ENCODE data around the gene CRYBB3.

Gene CRYBB3

DNA sequence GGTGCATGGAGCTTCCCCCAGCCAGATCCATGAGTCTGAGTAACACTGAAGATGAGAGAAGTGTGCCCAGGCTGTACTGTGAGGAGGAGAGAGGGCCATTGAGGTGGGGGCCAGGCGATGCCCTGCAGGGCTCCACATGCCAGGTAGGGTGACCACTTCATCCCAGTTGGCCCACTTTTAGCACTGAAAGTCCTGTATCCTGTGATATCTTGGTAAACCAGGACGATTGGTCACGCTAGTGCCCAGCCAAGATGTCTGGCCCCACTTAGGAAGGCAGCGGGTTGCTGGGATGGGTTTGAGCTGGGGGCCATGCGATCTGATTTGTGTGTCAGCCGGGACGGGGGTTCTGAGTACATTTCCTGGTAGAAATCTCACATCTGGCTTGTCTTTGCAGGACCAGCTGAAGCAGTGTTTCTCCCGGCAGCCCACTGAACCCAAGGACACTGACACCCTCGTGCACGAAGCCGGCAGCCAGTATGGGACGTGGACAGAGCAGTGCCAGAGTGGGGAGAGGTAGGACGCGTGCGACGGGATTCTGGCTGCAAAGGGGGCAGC lies 29.2 kb upstream of the CRYBB3 start:
- TF ChIP-seq, protein P1, sequence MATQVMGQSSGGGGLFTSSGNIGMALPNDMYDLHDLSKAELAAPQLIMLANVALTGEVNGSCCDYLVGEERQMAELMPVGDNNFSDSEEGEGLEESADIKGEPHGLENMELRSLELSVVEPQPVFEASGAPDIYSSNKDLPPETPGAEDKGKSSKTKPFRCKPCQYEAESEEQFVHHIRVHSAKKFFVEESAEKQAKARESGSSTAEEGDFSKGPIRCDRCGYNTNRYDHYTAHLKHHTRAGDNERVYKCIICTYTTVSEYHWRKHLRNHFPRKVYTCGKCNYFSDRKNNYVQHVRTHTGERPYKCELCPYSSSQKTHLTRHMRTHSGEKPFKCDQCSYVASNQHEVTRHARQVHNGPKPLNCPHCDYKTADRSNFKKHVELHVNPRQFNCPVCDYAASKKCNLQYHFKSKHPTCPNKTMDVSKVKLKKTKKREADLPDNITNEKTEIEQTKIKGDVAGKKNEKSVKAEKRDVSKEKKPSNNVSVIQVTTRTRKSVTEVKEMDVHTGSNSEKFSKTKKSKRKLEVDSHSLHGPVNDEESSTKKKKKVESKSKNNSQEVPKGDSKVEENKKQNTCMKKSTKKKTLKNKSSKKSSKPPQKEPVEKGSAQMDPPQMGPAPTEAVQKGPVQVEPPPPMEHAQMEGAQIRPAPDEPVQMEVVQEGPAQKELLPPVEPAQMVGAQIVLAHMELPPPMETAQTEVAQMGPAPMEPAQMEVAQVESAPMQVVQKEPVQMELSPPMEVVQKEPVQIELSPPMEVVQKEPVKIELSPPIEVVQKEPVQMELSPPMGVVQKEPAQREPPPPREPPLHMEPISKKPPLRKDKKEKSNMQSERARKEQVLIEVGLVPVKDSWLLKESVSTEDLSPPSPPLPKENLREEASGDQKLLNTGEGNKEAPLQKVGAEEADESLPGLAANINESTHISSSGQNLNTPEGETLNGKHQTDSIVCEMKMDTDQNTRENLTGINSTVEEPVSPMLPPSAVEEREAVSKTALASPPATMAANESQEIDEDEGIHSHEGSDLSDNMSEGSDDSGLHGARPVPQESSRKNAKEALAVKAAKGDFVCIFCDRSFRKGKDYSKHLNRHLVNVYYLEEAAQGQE (IDR thresholded peaks at IDR 0.05; ENCODE audit: low read depth), result no peak
- TF ChIP-seq EP300 (IDR thresholded peaks at IDR 0.05; ENCODE audit: borderline replicate concordance), result no peak
- TF ChIP-seq, protein P2, sequence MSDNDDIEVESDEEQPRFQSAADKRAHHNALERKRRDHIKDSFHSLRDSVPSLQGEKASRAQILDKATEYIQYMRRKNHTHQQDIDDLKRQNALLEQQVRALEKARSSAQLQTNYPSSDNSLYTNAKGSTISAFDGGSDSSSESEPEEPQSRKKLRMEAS (IDR thresholded peaks at IDR 0.05), result no peak
- TF ChIP-seq, protein P3, sequence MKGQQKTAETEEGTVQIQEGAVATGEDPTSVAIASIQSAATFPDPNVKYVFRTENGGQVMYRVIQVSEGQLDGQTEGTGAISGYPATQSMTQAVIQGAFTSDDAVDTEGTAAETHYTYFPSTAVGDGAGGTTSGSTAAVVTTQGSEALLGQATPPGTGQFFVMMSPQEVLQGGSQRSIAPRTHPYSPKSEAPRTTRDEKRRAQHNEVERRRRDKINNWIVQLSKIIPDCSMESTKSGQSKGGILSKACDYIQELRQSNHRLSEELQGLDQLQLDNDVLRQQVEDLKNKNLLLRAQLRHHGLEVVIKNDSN (IDR thresholded peaks at IDR 0.05), result no peak
- TF ChIP-seq ZBTB7A (IDR thresholded peaks at IDR 0.05; ENCODE audit: low read depth), result no peak
- TF ChIP-seq RAD21 (IDR thresholded peaks at IDR 0.05; ENCODE audit: low read depth), result no peak
- no peak for TF ChIP-seq EGR1 (IDR thresholded peaks at IDR 0.05)
- TF ChIP-seq TAF1 (IDR thresholded peaks at IDR 0.05; ENCODE audit: low read depth), result no peak
- no peak for TF ChIP-seq TEAD4 (IDR thresholded peaks at IDR 0.05)
- no peak for TF ChIP-seq YY1 (IDR thresholded peaks at IDR 0.05; ENCODE audit: low read depth)
- TF ChIP-seq NFIC (IDR thresholded peaks at IDR 0.05), result no peak
- no peak for TF ChIP-seq FOXM1 (IDR thresholded peaks at IDR 0.05; ENCODE audit: borderline replicate concordance, low read depth)
- no peak for TF ChIP-seq TCF12 (IDR thresholded peaks at IDR 0.05; ENCODE audit: low read depth)
- TF ChIP-seq CREB1 (IDR thresholded peaks at IDR 0.05; ENCODE audit: low read depth), result no peak
- no peak for TF ChIP-seq CEBPB (IDR thresholded peaks at IDR 0.05)

DNA sequence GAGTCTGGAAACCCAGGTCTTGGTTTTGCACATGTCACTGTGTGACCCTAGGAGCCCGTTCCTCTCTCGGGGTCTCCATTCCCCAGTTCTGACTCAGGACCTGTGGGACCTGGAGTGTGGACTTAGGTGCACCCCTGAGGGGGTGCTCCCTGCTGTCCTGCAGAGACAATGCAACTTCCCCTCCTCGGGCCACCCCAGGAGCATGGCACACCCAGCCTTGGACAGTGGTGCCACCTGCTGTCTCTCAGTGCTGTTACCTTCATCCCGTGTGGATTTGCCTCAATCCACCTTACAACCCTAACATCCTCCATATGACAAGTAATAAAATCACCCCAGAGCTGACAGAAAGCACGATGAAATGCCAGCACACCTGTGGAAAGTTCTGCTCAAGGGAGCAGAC lies 27.5 kb upstream of the CRYBB3 start:
- no peak for TF ChIP-seq FOXM1 (IDR thresholded peaks at IDR 0.05; ENCODE audit: borderline replicate concordance, low read depth)
- TF ChIP-seq RAD21 (IDR thresholded peaks at IDR 0.05; ENCODE audit: low read depth), result peak; percentile 79

DNA sequence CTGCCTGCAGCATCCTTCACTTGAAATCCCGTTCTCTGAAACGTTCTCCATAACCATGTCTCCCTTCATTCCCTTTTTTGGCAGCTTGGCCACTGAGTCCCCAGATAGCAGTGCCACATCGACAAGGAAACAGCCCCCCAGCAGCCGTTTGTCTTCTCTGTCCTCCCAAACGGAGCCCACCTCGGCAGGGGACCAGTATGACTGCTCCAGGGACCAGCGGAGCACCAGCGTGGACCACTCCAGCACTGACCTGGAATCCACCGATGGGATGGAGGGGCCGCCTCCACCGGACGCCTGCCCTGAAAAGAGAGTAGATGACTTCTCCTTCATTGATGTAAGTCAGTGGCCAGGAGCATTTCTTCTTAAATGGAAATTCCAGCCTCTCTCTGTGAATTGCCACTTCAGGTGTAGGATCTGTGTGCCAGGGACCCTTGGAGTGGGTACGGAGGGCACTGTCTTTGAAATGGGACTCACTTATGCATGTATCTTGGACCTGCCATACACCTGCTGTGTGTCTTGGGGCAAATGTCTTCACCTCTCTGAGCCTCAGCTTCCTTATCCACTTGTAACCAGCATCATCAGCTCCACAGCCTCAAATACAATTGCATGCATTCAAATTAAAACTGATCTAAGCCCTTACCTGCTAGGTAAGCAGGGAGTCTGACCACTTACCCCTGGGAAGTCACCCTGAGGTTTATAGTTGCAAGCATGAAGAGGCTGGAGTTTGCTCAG lies 25.3 kb upstream of the CRYBB3 start:
- TF ChIP-seq EGR1 (IDR thresholded peaks at IDR 0.05) (no peak), TCF12 (IDR thresholded peaks at IDR 0.05; ENCODE audit: low read depth) (no peak), TAF1 (IDR thresholded peaks at IDR 0.05; ENCODE audit: low read depth) (no peak), CREB1 (IDR thresholded peaks at IDR 0.05; ENCODE audit: low read depth) (no peak), YY1 (IDR thresholded peaks at IDR 0.05; ENCODE audit: low read depth) (no peak)
- TF ChIP-seq, protein P1 (IDR thresholded peaks at IDR 0.05; ENCODE audit: low read depth), result no peak
- TF ChIP-seq, protein P3 (IDR thresholded peaks at IDR 0.05), result no peak

DNA sequence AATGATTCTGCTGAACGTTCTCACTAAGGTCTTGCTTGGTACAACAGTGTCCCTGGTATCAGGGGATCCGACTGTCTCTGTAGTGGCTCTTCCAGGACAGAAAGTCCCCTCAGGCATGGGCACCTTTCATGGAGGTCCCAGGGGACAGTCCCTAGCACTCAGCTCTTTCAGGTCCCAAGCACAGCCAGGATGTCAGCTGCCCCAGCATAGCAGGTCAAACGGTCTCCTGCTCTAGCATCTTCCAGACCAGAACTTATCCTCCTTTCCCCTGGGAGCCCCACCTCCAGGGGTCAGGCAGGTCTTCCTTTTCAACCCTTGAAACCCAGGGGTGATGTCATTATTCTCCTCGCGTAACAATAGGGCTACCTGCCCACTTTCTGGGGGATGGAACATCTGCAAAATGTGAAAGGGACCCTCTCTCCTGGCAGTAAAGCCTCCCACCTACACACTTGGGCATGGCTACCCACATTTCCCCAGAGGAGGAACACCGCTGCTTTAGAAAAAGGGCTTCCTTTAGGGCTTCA lies 24.7 kb upstream of the CRYBB3 start:
- TF ChIP-seq, protein P1 (IDR thresholded peaks at IDR 0.05; ENCODE audit: low read depth), result no peak
- TF ChIP-seq YY1 (IDR thresholded peaks at IDR 0.05; ENCODE audit: low read depth), result no peak
- TF ChIP-seq ZBTB7A (IDR thresholded peaks at IDR 0.05; ENCODE audit: low read depth), result no peak

DNA sequence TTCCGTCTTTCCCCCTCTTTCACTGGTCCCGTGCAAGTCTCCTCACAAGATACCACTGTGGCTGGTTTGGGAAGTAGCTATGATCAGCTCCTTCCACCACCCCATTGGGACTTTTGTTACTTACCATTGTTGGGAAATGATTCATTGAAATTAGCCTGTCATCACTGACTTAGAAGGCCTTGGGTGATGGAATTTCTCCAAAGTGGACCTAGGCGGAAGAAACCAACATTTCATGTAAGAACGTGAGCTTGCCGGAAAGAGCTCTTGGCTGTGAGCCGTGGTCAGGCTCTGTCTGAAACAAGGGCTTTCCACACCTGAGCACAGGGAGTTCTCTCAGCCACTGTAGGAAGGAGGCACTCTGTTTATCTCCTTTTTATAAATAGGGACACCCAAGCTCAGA lies 23.5 kb upstream of the CRYBB3 start:
- TF ChIP-seq, protein P2 (IDR thresholded peaks at IDR 0.05), result no peak

All from Ishikawa (cell line).